SH-SY5Y (cell line): ENCODE measurements around the gene GALNT9.

ENCODE experiments used
- GATA2 ChIP-seq: IDR thresholded peaks from 2 replicates; pipeline ENCODE4 v1.6.1; 2011; ENCODE audit warnings: mild to moderate bottlenecking, low read depth, low read length
- GATA3 ChIP-seq: IDR thresholded peaks from 2 replicates; pipeline ENCODE4 v1.6.1; 2011; ENCODE audit warnings: low read depth, mild to moderate bottlenecking, low read length, moderate library complexity

Gene GALNT9

DNA sequence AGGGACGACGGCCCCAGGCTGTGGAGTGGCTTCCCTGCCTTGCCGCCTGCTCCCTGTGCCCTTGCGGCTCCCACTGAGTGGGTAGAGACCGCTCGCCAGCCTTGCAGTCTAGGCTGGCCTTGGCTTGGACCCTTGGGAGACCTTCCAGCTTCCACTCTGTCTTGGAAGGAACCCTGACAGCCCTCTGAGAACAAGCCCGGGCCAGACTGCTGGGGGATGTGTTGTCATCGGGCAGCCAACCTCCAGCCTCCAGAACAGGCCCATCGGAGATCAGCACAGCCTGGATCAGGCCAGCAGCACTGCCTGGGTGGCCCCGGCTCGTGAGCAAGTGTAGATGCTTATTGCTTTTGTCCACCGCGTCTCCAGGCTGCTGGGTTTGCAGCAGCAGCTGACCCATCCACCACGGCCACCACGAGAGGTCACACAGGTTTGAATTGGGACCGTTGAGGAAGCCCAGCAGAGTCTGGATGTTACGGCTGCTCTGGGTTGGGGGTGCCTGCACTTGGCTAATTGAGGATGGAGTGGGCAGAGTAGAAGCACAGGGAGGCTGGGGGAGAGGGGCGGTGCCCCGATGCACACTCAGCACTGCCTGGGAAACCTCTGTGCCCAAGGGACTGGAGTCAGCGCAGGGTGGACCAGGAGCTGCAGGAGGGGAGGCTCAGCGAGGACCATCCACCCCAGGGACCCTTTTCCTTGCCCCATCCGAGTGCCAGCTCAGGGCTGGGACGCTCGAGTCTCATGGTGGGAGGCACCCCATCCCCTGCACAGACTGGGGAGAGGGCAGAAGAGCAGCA, 129.7 kb downstream of the GALNT9 start:
- TF ChIP-seq GATA2: no peak
- no peak for TF ChIP-seq GATA3

- TF ChIP-seq GATA3 (no peak), GATA2 (no peak)
These were observed 130.3 kb downstream of the GALNT9 start for GRCh38 chr12:132199101-132199500.

- no peak for TF ChIP-seq GATA3
- no peak for TF ChIP-seq GATA2
These were observed 131.6 kb downstream of the GALNT9 start for GRCh38 chr12:132197581-132198354.

DNA sequence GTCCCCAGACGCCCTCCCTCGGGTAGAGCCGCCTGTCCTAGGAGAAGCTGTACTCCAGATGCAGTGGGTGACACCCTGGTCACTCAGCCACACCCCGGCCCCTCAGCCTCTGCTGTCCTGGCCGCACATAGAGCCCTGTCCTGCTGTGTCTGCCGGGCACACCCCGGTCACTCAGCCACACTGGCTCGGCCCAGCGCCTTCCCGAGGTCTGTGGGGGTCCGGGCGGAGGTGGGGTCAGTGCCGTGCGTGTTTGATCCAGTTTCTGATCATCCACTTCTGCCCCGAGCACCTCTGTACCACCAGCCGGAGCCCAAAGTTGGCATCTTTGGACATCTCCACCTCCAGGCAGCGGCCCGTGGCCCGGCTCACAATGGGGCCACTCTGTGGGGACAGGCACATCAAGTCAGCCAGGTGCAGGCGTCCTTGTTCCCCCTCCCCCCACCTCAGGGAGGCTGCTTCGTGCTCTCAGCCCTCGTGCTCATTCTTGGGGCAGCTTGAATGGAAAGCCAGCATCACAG, 132.5 kb downstream of the GALNT9 start:
- TF ChIP-seq GATA3 (no peak), GATA2 (no peak)

DNA sequence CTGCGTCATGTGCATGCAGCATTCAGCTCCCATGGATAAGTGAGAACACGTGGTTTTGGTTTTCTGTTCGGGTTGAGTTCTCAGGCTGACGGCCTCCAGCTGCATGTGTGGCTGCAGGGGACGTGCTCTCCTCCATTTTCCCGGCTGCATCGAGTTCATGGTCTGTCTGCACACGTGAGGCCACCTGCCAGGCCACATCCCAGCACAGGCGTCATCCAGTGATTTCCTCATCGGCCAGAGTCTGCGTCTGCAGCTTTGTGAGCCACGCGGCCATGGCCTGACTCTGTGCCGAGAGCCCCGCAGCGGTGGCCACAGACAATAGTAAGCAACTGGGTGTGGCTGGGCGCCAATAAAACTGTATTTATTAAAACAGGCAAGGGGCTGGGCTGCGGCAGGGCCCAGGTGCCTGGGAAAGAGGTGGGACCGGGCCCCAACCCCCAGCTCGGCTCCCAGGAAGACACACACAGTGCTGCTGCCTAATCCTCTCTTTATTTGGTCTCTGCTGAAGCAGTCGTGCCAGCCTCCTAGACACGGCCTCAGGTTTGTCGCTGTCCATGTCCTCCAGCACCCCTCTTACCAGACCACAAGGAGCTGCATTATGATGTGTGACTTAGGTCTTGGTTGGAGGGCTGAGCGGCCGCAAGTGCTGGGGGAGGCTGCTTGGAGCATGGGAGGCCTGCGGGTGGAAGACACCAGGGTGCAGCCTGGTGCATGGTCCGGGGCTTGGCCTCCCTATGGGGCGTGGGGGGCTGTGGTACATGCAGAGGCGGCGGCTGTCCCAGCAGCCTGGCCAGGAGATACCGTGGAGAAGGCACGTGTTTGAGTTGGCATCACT, 133.1 kb downstream of the GALNT9 start:
- TF ChIP-seq GATA3: no peak
- TF ChIP-seq GATA2: no peak

GRCh38 chr12:132194556-132194955, 134.8 kb downstream of the GALNT9 start:
- TF ChIP-seq GATA2 (no peak), GATA3 (no peak)

GRCh38 chr12:132194056-132194455, 135.3 kb downstream of the GALNT9 start:
- TF ChIP-seq GATA3 (no peak), GATA2 (no peak)

- TF ChIP-seq GATA3: no peak
- TF ChIP-seq GATA2: no peak
These were observed 137.5 kb downstream of the GALNT9 start for GRCh38 chr12:132191715-132192553.

DNA sequence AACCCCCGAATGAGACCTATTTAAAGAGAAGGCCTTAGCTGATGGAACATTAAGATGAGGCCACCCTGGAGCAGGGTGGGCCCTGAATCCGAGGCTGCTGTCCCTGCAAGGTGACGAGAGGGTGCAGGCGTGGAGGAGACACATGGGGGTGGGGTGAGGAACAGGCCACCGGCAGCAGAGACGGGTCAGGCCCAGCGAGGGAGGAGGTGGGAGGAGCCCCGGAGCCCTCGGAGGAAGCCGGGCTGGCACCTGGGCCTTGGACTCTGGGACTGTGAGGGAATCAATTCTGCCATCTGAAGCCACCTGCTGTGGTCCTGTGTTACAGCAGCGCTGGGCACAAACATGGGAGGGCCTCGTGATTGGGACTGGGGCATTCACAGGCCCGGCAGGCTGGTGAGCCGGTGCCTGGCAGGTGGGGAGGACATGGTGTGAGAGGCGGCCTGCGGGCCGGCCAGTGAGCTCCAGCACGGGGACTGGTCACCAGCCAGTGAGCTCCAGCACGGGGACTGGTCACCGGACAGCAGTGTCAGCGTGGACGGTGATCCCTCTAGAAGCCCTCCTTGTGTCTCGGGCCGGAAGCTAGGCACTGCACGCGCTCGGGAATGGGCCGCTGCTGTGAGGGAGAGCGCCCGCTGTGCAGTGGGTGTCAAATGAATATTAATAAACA, 138.4 kb downstream of the GALNT9 start:
- TF ChIP-seq GATA3 (no peak), GATA2 (no peak)

GRCh38 chr12:132190012-132190755, 139.2 kb downstream of the GALNT9 start:
- TF ChIP-seq GATA3: no peak
- TF ChIP-seq GATA2: no peak

DNA sequence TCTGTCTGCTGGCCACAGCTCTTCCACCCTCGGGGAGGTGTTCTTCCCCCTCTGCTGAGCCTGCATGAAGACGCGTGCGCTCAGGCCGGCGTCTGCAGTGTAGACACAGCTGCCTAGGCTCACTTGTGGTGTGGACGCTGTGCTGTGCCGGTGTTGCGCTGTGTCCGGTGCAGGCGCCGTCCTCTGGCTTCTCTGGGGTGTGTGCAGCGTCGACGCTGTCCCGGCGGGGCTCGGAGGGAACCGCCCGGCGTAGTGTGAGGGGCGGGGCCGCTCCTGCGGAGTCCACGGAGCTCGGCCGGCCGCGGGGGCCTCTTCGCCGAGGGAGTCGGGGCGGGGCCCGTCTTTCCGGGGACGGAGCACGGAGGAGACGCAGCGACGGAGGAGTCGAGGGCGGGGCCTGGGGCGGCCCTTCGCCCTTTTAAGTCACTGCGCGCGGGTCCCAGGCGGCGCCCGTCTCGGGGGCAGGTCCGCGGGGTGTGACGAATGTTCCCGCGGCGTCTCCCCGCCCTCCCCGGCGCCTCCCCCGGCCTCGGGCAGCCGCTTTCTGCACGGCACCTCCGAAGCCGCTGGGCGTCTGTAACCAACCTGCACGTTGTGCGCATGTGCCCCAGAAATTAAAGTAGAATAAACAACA, 139.9 kb downstream of the GALNT9 start:
- TF ChIP-seq GATA3 (no peak), GATA2 (no peak)
